GM19035 (cell line): ENCODE results near the gene SEMG2.

Source experiments
- ATAC-seq: cut with Tn5 transposase; IDR thresholded peaks from one replicate; pipeline ENCODE4 v1.9.1; 2021; ENCODE audit not compliant: unreplicated experiment

SEMG2 gene

GRCh38 chr20:45226287-45226686 lies 5.1 kb downstream of the SEMG2 start:
- ATAC-seq: no peak

- ATAC-seq: no peak
Measured at GRCh38 chr20:45229264-45230056, 8.3 kb downstream of the SEMG2 start.

GRCh38 chr20:45230631-45231030 lies 9.5 kb downstream of the SEMG2 start:
- no peak for ATAC-seq

- no peak for ATAC-seq
Measured at GRCh38 chr20:45235995-45236394, 14.8 kb downstream of the SEMG2 start.

GRCh38 chr20:45238139-45238538 lies 17.0 kb downstream of the SEMG2 start:
- ATAC-seq: no peak

- no peak for ATAC-seq
Measured at GRCh38 chr20:45246109-45246508, 24.9 kb downstream of the SEMG2 start.

GRCh38 chr20:45247865-45248264 lies 26.7 kb downstream of the SEMG2 start:
- ATAC-seq: no peak

- ATAC-seq: no peak
Measured at GRCh38 chr20:45248609-45249008, 27.4 kb downstream of the SEMG2 start.

- no peak for ATAC-seq
Measured at GRCh38 chr20:45251884-45252560, 30.8 kb downstream of the SEMG2 start.

- no peak for ATAC-seq
Measured at GRCh38 chr20:45253261-45253660, 32.1 kb downstream of the SEMG2 start.

- no peak for ATAC-seq
Measured at GRCh38 chr20:45254383-45255262, 33.5 kb downstream of the SEMG2 start, which contains the start of gene SLPI. Gene SLPI, minus strand, starts transcription at chr20:45254564. Its CDS starts 21 bp downstream, at chr20:45254543.

- ATAC-seq: no peak
Measured at GRCh38 chr20:45257161-45257560, 36.0 kb downstream of the SEMG2 start.

- no peak for ATAC-seq
Measured at GRCh38 chr20:45257711-45258110, 36.5 kb downstream of the SEMG2 start.

GRCh38 chr20:45258259-45258658 lies 37.1 kb downstream of the SEMG2 start:
- no peak for ATAC-seq

GRCh38 chr20:45258664-45259063 lies 37.5 kb downstream of the SEMG2 start:
- ATAC-seq: no peak

- ATAC-seq: no peak
Measured at GRCh38 chr20:45263556-45264266, 42.5 kb downstream of the SEMG2 start.

GRCh38 chr20:45266977-45267376 lies 45.8 kb downstream of the SEMG2 start:
- ATAC-seq: no peak

- no peak for ATAC-seq
Measured at GRCh38 chr20:45268531-45268930, 47.4 kb downstream of the SEMG2 start.

- no peak for ATAC-seq
Measured at GRCh38 chr20:45269056-45269455, 47.9 kb downstream of the SEMG2 start.

- no peak for ATAC-seq
Measured at GRCh38 chr20:45269754-45270270, 48.6 kb downstream of the SEMG2 start.
